ENCODE results near the gene CDYL. TPM values are rescaled to one million over a fixed set of nuclear protein-coding genes. Genes with fewer than 3 reads are reported as not detected.

Gene CDYL
- total and polyA plus RNA-seq, 8 donors: 26.9 to 32.3 (median 29.1) TPM

GRCh38 chr6:4890627-4891026 lies 114.4 kb downstream of the CDYL start:
- ATAC-seq (no peak), DNase-seq (no peak)
- no peak for TF ChIP-seq CTCF (IDR thresholded peaks at IDR 0.05)
- Histone ChIP-seq H3K27ac (no peak overlapping the region), H3K4me3 (no peak overlapping the region), H3K36me3 (peaks cover 0 to 31% of the 10 kb centered on the region in 2 donors), H3K27me3 (no peaks in the 10 kb centered on the region), H3K4me1 (peaks cover 0 to 9% of the 10 kb centered on the region in 2 donors), H3K9me3 (no peaks in the 10 kb centered on the region)
- intact Hi-C loops (cut with DNase I): no loop called here

DNA sequence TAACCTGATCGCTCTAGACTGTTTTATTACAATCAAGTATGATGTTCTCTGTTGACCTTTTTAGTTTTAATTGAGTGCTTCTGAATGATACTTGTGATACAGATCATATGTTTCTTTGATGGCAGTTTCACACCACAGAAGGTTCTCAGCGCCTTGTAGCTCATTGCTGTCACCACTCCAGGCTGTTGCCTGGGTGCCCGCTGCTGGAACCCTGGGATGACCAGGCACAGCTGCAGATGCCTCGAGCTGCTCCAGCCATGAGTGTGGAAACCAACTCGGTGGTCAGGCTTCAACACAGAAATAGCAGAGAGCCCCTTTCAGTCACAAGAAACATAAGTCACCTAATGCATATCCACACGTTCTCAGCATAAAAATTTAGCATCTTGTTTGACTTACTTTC lies 114.9 kb downstream of the CDYL start:
- ATAC-seq: no peak
- no peaks in the 10 kb centered on the region for H3K9me3 ChIP-seq
- intact Hi-C loops (cut with DNase I): no loop called here
- DNase-seq: no peak
- TF ChIP-seq CTCF (IDR thresholded peaks at IDR 0.05): no peak
- H3K4me3 ChIP-seq: no peak overlapping the region
- H3K36me3 ChIP-seq: peaks cover 0 to 31% of the 10 kb centered on the region in 2 donors
- no peaks in the 10 kb centered on the region for H3K27me3 ChIP-seq
- H3K4me1 ChIP-seq: peaks cover 0 to 9% of the 10 kb centered on the region in 2 donors
- no peak overlapping the region for H3K27ac ChIP-seq

DNA sequence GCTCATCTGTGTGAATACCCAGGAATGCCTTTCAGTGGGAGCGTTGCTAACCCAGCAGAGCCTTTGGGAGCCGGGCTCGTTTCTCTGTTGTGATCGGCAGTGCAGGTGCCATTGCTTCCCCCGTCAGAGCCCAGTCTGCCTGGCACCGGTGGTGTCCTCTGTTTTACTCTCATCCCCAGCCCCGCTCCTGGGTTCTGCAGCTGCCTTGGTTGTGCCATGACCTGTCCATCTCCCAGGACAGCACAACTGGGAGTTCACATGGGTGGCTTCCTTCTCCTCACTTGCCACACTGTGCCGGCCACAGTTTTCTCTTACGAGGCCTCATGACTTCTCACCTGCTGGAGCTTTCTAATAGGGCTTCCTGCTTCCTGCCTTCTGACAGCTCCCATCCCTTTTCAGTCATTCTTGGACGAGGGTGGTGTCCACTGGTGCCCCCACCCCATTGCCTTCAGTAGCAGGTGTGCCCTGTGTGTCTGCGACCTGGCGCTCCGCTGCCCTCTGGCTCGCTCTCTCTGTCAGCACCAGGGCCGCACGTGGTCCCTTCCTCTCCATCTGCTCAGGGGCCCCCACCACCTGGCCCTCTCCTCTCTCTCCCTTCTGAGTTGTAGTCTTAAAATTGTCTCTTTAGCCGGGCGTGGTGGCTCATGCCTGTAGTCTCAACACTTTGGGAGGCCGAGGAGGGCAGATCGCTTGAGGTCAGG lies 116.7 kb downstream of the CDYL start:
- intact Hi-C loops (cut with DNase I): no loop called here
- ATAC-seq (no peak), DNase-seq (no peak)
- H3K27ac ChIP-seq: no peak overlapping the region
- H3K36me3 ChIP-seq: peaks cover 0 to 32% of the 10 kb centered on the region in 2 donors
- TF ChIP-seq CTCF (IDR thresholded peaks at IDR 0.05): no peak
- no peaks in the 10 kb centered on the region for H3K9me3 ChIP-seq
- no peak overlapping the region for H3K4me3 ChIP-seq
- H3K27me3 ChIP-seq: no peaks in the 10 kb centered on the region
- H3K4me1 ChIP-seq: peaks cover 0 to 9% of the 10 kb centered on the region in 2 donors

DNA sequence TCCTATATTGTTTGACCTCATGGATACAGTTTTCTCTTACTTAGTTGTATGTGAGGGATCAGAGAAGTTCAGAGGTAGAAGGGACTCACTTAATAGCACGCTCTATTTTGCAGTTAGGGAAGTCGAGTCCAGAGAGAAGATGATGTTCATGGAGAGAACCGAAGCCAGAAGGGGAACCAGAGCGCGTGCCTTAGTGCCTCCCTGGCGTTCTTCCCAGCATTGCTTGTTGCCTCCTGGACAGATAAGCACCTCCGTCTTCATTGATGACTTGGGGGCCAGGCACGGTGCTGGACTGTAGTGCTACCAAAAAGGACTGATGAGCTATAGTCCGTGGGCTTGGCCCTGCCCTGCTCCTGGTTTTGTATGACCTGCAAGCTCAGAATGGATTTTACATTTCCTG lies 117.8 kb downstream of the CDYL start:
- intact Hi-C loops (cut with DNase I): no loop called here
- no peak overlapping the region for H3K27ac ChIP-seq
- peaks cover 0 to 3% of the 10 kb centered on the region in 2 donors for H3K9me3 ChIP-seq
- DNase-seq (no peak), ATAC-seq (no peak)
- H3K4me1 ChIP-seq: peaks cover 0 to 9% of the 10 kb centered on the region in 2 donors
- TF ChIP-seq CTCF (IDR thresholded peaks at IDR 0.05): no peak
- H3K4me3 ChIP-seq: no peak overlapping the region
- no peaks in the 10 kb centered on the region for H3K27me3 ChIP-seq
- H3K36me3 ChIP-seq: peaks cover 0 to 42% of the 10 kb centered on the region in 2 donors

DNA sequence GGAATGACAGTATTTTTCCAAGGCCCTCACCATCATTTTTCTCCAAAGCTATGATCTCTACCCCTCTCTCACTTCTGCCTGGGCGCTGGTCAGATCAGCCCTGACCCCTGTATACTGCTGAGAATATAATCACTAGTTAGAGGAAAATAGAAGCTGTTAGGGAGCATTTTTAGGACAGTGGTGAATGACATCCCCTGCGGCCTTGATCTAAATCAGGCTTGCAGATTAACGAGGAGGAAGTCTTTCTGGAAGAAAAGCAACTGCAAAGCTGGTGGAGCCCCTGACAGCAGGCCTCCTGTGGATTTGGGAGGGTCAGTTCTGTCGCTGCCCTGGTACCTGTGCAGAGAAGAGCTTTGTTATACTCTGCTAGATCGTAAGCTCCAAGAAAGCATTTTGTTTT lies 119.8 kb downstream of the CDYL start:
- ATAC-seq: no peak
- Histone ChIP-seq H3K9me3 (peaks cover 0 to 3% of the 10 kb centered on the region in 2 donors), H3K4me3 (no peak overlapping the region), H3K36me3 (peaks cover 0 to 42% of the 10 kb centered on the region in 2 donors), H3K4me1 (peaks cover 0 to 1% of the 10 kb centered on the region in 2 donors), H3K27ac (no peak overlapping the region), H3K27me3 (no peaks in the 10 kb centered on the region)
- TF ChIP-seq CTCF (IDR thresholded peaks at IDR 0.05): no peak
- no peak for DNase-seq
- intact Hi-C loops (cut with DNase I): no loop called here

Data from left lung (tissue), 10 donors.